ENCODE measurements around the gene TTYH1. TPM values are rescaled to one million over a fixed set of nuclear protein-coding genes. Genes with fewer than 3 reads are reported as not detected.

The TTYH1 gene
- total and polyA plus RNA-seq, 4 donors, result 170 to 1,011 (median 540) TPM

DNA sequence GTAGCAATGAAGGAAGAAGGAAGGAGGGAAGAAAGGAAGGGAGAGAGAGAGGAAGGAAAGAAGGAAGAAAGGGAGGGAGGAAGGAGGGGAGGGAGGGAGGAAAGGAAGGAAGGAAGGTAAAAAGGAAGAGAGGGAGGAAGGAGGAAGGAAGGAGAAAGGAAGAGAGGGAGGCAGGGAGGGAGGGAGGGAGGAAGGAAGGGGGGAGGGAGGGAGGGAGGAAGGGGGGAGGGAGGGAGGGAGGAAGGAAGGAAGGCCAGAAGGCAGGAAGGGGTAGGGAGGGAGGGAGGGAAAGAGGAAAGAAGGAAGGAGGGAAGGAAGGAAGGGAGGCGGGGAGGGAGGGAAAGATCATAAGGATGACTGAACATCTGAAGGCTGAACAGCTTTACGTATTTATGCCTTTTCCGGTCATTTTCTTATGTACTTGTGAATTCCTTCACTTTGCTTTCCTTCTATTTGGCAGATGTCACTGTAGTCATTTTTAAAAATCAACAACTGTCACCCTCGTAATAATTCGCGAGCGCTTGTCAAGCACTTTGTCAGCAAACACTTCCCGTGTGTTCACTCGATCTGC is 6.7 kb upstream of the TTYH1 start:
- Histone ChIP-seq H3K27me3 (ENCODE audit: control insufficient read depth, insufficient read depth, low read length) (no peaks in the 10 kb centered on the region), H3K36me3 (ENCODE audit: control insufficient read depth, insufficient read depth, low read length) (no peaks in the 10 kb centered on the region), H3K4me1 (ENCODE audit: control insufficient read depth, insufficient read depth, low read length) (no peaks in the 10 kb centered on the region), H3K4me3 (ENCODE audit: low read depth, low read length) (no peak overlapping the region), H3K27ac (ENCODE audit: low read depth, low read length) (no peak overlapping the region), H3K9me3 (ENCODE audit: control insufficient read depth, insufficient read depth, low read length) (no peaks in the 10 kb centered on the region)
- DNase-seq (ENCODE audit: low read depth in 4 of 6, low spot score in 6 of 6), result no peak
- 83% methylated on average over 1 of the region's 9 CpGs for WGBS (ENCODE audit: insufficient coverage)

DNA sequence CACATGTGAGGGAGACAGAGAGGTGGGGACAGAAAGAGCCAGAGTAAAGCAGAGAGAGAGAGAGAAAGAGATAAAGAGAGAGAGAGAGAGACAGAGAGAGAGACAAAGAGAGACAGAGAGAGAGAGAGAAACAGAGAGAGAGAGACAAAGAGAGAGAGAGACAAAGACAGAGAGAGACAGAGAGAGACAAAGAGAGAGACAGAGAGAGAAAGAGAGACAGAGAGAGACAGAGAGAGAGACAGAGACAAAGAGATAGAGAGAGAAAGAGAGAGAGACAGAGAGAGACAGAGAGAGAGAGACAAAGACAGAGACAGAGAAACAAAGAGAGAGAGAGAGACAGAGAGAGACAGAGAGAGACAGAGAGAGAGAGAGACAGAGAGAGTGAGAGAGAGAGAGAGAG is 4.2 kb upstream of the TTYH1 start:
- H3K4me3 ChIP-seq (ENCODE audit: low read depth, low read length), result no peak overlapping the region
- no peaks in the 10 kb centered on the region for H3K27me3 ChIP-seq (ENCODE audit: control insufficient read depth, insufficient read depth, low read length)
- H3K9me3 ChIP-seq (ENCODE audit: control insufficient read depth, insufficient read depth, low read length), result no peaks in the 10 kb centered on the region
- DNase-seq (ENCODE audit: low read depth in 4 of 6, low spot score in 6 of 6), result no peak
- H3K27ac ChIP-seq (ENCODE audit: low read depth, low read length), result no peak overlapping the region
- H3K36me3 ChIP-seq (ENCODE audit: control insufficient read depth, insufficient read depth, low read length), result peaks cover under 1% of the 10 kb centered on the region
- peaks cover 8% of the 10 kb centered on the region for H3K4me1 ChIP-seq (ENCODE audit: control insufficient read depth, insufficient read depth, low read length)

DNA sequence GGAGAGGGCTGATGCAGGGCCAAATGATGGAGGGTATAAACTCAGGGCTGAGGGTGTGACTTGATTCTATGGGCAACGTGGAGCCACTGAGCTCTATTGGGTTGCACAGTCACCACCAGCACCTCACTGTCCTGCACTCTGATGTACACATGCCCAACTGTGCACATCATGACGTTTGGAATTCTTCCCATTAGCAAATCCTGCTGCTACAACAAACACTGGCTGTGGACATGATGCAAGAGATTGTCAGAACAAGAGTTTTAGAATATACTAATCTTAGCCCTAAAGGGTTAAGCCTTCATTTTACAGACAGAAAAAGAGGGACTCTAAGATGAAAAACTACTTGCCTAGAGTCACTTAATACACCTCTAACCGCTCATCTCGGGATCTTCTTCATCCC is 2.4 kb upstream of the TTYH1 start:
- no peak for DNase-seq (ENCODE audit: low read depth in 4 of 6, low spot score in 6 of 6)
- no peak overlapping the region for H3K27ac ChIP-seq (ENCODE audit: low read depth, low read length)
- H3K4me1 ChIP-seq (ENCODE audit: control insufficient read depth, insufficient read depth, low read length), result peaks cover 26% of the 10 kb centered on the region
- H3K4me3 ChIP-seq (ENCODE audit: low read depth, low read length), result no peak overlapping the region
- no peaks in the 10 kb centered on the region for H3K27me3 ChIP-seq (ENCODE audit: control insufficient read depth, insufficient read depth, low read length)
- peaks cover 19% of the 10 kb centered on the region for H3K36me3 ChIP-seq (ENCODE audit: control insufficient read depth, insufficient read depth, low read length)
- H3K9me3 ChIP-seq (ENCODE audit: control insufficient read depth, insufficient read depth, low read length), result no peaks in the 10 kb centered on the region
- WGBS (ENCODE audit: insufficient coverage), result no CpG with 5 or more reads among the region's 4 CpGs

DNA sequence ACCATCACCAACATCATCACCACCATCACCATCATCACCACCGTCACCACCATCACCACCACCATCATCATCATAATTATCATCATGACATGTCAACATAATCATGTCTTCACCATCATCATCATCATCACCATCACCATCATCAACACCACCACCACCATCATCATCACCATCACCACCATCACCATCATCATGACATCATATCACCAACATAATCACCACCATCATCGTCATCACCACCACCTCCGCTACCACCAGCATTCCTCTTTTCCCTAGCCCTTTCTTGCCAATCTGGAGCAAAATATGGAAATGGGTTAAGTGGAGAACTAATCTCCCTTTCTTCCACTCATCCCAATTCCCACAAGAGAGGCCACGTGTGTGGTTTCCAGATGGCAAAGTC is 1.1 kb upstream of the TTYH1 start:
- WGBS (ENCODE audit: insufficient coverage), result 100% methylated on average over 1 of the region's 4 CpGs

DNA sequence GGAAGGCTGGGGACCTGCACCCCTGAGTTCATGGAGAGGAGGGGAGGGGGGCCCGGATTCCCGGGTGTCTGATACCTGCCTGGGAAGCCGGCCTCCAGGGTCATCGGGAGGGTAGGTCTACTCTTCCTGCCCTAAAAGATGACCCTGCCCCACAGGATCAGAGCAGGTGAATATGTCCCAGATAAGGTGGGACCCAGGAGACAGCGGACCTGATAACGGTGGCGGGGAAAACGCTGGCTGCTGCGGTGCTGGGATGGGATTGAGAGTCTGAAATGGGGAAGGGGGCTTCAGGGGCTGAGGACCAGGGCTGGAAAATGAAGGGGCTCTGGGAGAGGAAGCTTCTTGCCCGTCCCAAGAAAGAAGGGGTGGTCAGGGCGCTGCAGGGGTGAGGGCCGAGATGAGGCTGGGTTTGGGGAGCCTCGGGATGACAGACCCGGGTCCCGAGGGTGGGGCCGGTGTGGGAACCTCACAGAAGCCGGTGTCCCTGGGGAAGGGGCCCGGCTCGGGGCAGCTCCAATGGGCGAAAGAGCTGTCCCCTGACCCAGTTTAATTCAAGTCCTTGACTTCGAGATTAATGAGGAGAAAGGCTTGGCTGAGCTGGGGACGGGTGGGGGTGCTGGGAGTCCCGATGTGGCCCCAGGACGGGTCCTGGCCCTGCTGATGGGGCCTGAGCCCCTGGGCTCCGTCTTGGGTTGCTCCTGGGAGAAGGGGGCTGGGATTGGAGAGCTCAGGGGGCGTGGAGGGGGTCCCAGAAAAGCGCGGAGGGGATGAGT is 823 bp downstream of the TTYH1 start:
- Histone ChIP-seq H3K27me3 (ENCODE audit: control insufficient read depth, insufficient read depth, low read length) (no peaks in the 10 kb centered on the region), H3K4me1 (ENCODE audit: control insufficient read depth, insufficient read depth, low read length) (peaks cover 58% of the 10 kb centered on the region), H3K27ac (ENCODE audit: low read depth, low read length) (peak overlapping the region; percentile 87), H3K9me3 (ENCODE audit: control insufficient read depth, insufficient read depth, low read length) (no peaks in the 10 kb centered on the region), H3K4me3 (ENCODE audit: low read depth, low read length) (peak overlapping the region; percentile 83), H3K36me3 (ENCODE audit: control insufficient read depth, insufficient read depth, low read length) (peaks cover 39% of the 10 kb centered on the region)
- WGBS (ENCODE audit: insufficient coverage), result 0% methylated on average over 25 of the region's 28 CpGs
- DNase-seq (ENCODE audit: low read depth in 4 of 6, low spot score in 6 of 6), result peak in 1 of 6 donors; percentile 46

More for the DNA sequence above, 1.1 kb upstream of the TTYH1 start:
- peaks cover 39% of the 10 kb centered on the region for H3K4me1 ChIP-seq (ENCODE audit: control insufficient read depth, insufficient read depth, low read length)
- no peak for DNase-seq (ENCODE audit: low read depth in 4 of 6, low spot score in 6 of 6)
- H3K36me3 ChIP-seq (ENCODE audit: control insufficient read depth, insufficient read depth, low read length), result peaks cover 28% of the 10 kb centered on the region
- no peaks in the 10 kb centered on the region for H3K9me3 ChIP-seq (ENCODE audit: control insufficient read depth, insufficient read depth, low read length)
- H3K27ac ChIP-seq (ENCODE audit: low read depth, low read length), result no peak overlapping the region
- no peak overlapping the region for H3K4me3 ChIP-seq (ENCODE audit: low read depth, low read length)
- H3K27me3 ChIP-seq (ENCODE audit: control insufficient read depth, insufficient read depth, low read length), result no peaks in the 10 kb centered on the region

DNA sequence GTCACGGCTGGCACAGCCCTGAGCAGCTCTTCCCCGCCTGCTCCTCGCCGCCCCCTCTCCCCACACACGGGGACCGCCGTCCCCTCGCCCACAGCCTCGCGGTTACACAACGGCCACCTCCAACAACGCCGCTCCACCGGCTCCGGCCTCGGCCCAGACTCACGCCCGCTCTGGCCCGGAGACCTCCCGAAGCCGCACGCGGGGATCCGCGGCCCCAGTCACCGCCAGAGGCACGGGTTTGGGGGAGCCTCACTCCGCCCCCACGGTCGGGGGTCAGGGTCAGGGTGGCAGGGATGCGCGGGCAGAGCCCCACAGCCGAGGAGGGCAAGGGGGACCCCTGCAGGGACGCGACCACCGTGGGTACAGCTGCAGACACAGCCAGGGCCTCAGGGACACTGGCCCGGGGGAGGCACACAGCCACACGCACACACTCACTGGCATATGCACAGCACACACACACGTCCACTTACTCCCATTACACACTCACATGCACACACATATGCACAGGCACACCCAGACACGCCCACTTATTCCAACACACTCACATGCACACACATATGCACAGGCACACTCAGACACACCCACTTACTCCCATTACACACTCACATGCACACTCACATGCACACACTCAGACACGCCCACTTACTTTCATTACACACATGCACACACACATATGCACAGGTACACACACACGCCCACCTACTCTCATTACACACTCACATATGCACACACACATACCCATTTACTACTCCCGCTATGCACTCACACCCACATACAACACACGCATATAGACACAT is 1.6 kb downstream of the TTYH1 start:
- Histone ChIP-seq H3K27ac (ENCODE audit: low read depth, low read length) (peak overlapping the region; percentile 87), H3K36me3 (ENCODE audit: control insufficient read depth, insufficient read depth, low read length) (peaks cover 47% of the 10 kb centered on the region), H3K4me1 (ENCODE audit: control insufficient read depth, insufficient read depth, low read length) (peaks cover 66% of the 10 kb centered on the region), H3K9me3 (ENCODE audit: control insufficient read depth, insufficient read depth, low read length) (no peaks in the 10 kb centered on the region), H3K27me3 (ENCODE audit: control insufficient read depth, insufficient read depth, low read length) (no peaks in the 10 kb centered on the region), H3K4me3 (ENCODE audit: low read depth, low read length) (peak overlapping the region; percentile 83)
- peak in 2 of 6 donors; percentile 18 to 42 for DNase-seq (ENCODE audit: low read depth in 4 of 6, low spot score in 6 of 6)
- WGBS (ENCODE audit: insufficient coverage), result 9% methylated on average over 43 of the region's 44 CpGs

DNA sequence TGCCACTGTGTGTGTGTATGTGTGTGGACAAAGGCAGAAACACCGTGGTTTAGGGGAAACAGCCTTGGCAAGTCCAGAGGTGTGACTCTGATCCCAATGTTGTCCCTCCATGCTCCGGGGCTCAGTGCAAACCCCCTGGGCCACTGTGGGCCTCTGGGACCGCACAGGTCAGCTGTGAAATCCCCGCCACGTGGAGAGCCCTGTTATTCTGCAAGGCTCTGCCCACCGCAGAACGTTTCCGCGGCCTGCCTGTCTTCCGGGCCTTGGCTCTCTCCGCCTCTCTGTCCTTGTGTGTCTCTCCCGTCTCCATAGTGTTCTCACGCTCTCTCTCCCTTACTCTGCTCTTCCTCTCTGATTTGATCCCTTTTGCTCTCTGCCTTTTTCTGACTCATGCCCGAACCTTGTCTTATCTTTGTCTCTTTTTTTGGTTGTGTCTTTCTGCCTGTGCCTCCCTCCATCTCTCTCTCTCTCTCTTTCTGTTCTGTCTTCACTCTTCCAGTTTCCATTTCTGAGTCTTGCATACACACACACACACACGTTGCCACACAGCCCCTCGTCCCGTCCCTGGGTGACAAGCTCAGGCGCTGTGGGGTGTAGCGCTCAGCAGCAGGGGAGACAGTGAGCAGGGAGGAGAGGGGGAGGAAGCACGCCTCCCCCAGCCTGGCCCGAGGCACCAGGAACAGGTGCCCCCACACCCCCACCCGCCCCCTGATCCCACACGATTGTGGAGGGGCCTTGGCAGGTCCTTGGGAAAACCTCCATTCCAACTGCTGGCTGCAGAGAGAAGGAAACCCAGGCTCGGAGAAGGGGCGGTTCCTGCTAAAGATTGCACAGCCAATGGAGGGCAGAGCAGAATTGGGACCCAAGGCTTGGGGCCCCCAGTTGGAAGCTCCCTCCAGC is 3.0 kb downstream of the TTYH1 start:
- H3K36me3 ChIP-seq (ENCODE audit: control insufficient read depth, insufficient read depth, low read length), result peaks cover 59% of the 10 kb centered on the region
- H3K4me1 ChIP-seq (ENCODE audit: control insufficient read depth, insufficient read depth, low read length), result peaks cover 79% of the 10 kb centered on the region
- peak in 2 of 6 donors; percentile 77 to 78 for DNase-seq (ENCODE audit: low read depth in 4 of 6, low spot score in 6 of 6)
- H3K27ac ChIP-seq (ENCODE audit: low read depth, low read length), result peak overlapping the region; percentile 87
- 6% methylated on average over 16 of the region's 25 CpGs for WGBS (ENCODE audit: insufficient coverage)
- no peaks in the 10 kb centered on the region for H3K9me3 ChIP-seq (ENCODE audit: control insufficient read depth, insufficient read depth, low read length)
- peak overlapping the region; percentile 32 for H3K4me3 ChIP-seq (ENCODE audit: low read depth, low read length)
- no peaks in the 10 kb centered on the region for H3K27me3 ChIP-seq (ENCODE audit: control insufficient read depth, insufficient read depth, low read length)

DNA sequence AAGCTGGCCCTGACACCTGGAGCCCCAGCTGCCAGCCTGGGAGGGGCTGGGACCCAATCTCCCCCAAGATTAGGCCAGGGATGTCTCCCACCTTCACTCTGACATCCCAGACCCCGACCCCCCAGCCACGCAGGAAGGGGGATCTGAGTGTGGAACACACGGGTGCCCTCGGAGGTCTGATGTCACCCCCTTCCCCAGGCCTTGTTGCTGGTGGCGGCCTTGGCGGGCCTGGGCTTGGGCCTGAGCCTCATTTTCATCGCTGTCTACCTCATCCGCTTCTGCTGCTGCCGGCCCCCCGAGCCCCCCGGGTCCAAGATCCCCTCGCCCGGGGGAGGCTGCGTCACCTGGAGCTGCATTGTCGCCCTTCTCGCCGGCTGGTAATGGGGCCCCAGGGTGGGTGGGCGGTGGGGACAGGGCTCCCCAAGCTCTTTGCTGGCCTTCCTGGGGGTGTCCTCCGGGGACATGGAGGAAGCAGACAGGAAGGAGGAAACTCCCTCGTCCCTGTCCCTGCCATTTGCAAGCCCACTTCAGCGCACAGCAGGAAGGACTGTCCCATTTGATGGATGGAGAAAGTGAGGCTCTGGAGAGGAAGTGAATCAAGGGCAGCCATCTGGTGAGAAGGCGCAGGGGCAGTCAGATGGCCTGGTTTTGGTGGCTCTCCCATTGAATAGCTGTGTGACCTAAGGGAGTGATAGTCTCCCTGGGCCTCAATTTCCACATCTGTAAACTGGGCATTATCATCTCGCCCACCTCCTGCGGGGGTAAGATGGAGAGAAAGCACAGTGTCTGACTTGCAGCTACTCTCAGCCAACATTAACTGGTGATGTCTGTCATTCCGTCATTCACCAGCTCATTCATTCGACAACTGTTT is 3.9 kb downstream of the TTYH1 start:
- peak in 1 of 6 donors; percentile 18 for DNase-seq (ENCODE audit: low read depth in 4 of 6, low spot score in 6 of 6)
- no peaks in the 10 kb centered on the region for H3K9me3 ChIP-seq (ENCODE audit: control insufficient read depth, insufficient read depth, low read length)
- WGBS (ENCODE audit: insufficient coverage), result 55% methylated on average over 17 of the region's 26 CpGs
- H3K4me3 ChIP-seq (ENCODE audit: low read depth, low read length), result peak overlapping the region; percentile 32
- H3K36me3 ChIP-seq (ENCODE audit: control insufficient read depth, insufficient read depth, low read length), result peaks cover 68% of the 10 kb centered on the region
- peak overlapping the region; percentile 87 for H3K27ac ChIP-seq (ENCODE audit: low read depth, low read length)
- H3K27me3 ChIP-seq (ENCODE audit: control insufficient read depth, insufficient read depth, low read length), result no peaks in the 10 kb centered on the region
- peaks cover 86% of the 10 kb centered on the region for H3K4me1 ChIP-seq (ENCODE audit: control insufficient read depth, insufficient read depth, low read length)

Data from spinal cord (tissue), 10 donors.